ENCODE results near the gene YIPF7.

DNA sequence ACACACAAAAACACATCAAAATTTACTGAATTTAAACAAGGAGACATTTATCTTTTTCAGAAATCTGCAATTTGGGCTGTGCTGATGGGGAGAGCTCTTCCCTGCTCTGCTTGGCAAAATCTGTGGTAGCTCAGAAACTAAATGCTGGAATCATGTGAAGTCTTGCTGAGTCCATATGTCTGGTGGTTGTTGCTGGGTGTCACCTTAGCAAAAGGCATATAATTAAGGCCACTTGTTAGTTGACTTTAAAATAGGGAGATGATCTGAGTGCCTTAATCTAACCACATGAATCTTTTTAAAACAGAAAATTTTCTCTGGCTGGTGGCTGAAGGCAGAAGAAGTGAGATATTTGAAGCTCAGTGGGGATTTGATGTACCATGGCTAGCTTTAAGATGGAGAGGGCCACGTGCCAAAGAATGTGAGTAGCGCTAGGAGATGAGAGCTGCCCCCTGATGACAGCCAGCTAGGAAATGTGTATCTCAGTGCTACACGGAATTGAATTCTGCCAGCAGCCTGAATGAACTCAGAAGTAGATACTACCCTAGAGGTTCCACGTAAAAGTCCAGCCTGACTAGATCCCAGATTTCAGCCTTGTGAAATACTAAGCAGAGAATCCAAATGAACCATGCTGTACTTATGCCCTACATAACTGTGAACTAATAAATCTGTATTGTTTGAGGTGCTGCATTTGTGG lies 19.2 kb upstream of the YIPF7 start:
- TF ChIP-seq, protein P1, sequence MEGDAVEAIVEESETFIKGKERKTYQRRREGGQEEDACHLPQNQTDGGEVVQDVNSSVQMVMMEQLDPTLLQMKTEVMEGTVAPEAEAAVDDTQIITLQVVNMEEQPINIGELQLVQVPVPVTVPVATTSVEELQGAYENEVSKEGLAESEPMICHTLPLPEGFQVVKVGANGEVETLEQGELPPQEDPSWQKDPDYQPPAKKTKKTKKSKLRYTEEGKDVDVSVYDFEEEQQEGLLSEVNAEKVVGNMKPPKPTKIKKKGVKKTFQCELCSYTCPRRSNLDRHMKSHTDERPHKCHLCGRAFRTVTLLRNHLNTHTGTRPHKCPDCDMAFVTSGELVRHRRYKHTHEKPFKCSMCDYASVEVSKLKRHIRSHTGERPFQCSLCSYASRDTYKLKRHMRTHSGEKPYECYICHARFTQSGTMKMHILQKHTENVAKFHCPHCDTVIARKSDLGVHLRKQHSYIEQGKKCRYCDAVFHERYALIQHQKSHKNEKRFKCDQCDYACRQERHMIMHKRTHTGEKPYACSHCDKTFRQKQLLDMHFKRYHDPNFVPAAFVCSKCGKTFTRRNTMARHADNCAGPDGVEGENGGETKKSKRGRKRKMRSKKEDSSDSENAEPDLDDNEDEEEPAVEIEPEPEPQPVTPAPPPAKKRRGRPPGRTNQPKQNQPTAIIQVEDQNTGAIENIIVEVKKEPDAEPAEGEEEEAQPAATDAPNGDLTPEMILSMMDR (conservative IDR thresholded peaks at IDR 0.05 in 1 of 2, IDR thresholded peaks at IDR 0.05 in 1 of 2; ENCODE audit: extremely low read depth in 1 of 2, insufficient read depth in 1 of 2, low read depth in 1 of 2, low read length in 2 of 2), result no peak
- no peak for TF ChIP-seq EZH2 (IDR thresholded peaks at IDR 0.05; ENCODE audit: borderline replicate concordance, low read length)

All from mammary epithelial cell (primary cell).